WTC11 (cell line): Measurements from ENCODE around the gene TMEM239. TPM values are rescaled to one million over a fixed set of nuclear protein-coding genes. Genes with fewer than 3 reads are reported as not detected.

ENCODE experiments used
- ATAC-seq: fragments of 200-7000 bp; cut with Tn5 transposase; 2 replicates; pipeline ENCODE4 v1.10.0; 2021; ENCODE audit warnings: mild to moderate bottlenecking, moderate library complexity
- CTCF ChIA-PET: fragments of 300-600 bp; sonication (Branson Sonifier 250); formaldehyde crosslinking; loops from one replicate; lab custom pipeline; 2021; ENCODE audit warnings: antibody characterized with exemption; lab: Charles Lee
- POLR2A ChIA-PET: fragments of 350-600 bp; sonication (Branson Sonifier 250); formaldehyde crosslinking; loops from one replicate; lab custom pipeline; 2021; ENCODE audit warnings: antibody characterized with exemption; lab: Charles Lee
- DNase-seq: peaks from one replicate; pipeline ENCODE4 v3.0.0; 2021; ENCODE audit warnings: low spot score
- H3K27ac Mint-ChIP-seq: 2 replicates; pipeline ENCODE4 v1.8.0; 2021; ENCODE audit warnings: mixed read lengths
- H3K27me3 Mint-ChIP-seq: 2 replicates; pipeline ENCODE4 v1.8.0; 2021; ENCODE audit warnings: low read depth, mild to moderate bottlenecking, moderate library complexity, mixed read lengths
- H3K36me3 Mint-ChIP-seq: 2 replicates; pipeline ENCODE4 v1.8.0; 2021; ENCODE audit warnings: mixed read lengths
- H3K4me1 Mint-ChIP-seq: 2 replicates; pipeline ENCODE4 v1.8.0; 2022; ENCODE audit warnings: mixed read lengths
- H3K4me3 Mint-ChIP-seq: 2 replicates; pipeline ENCODE4 v1.8.0; 2021; ENCODE audit warnings: mild to moderate bottlenecking, moderate library complexity, mixed read lengths
- H3K9me3 Mint-ChIP-seq: 2 replicates; pipeline ENCODE4 v1.8.0; 2021; ENCODE audit warnings: mixed read lengths
- ATF1 ChIP-seq: sonication (generic); formaldehyde crosslinking; IDR thresholded peaks from 2 replicates; pipeline ENCODE4 v1.8.1; 2023; ENCODE audit warnings: mild to moderate bottlenecking, moderate library complexity, missing genetic modification reagents
- FOXJ3 ChIP-seq: sonication (generic); formaldehyde crosslinking; IDR thresholded peaks from 2 replicates; pipeline ENCODE4 v1.9.0; 2021; ENCODE audit warnings: missing genetic modification reagents, mild to moderate bottlenecking, borderline replicate concordance
- FOXP1 ChIP-seq: sonication (generic); formaldehyde crosslinking; IDR thresholded peaks from 2 replicates; pipeline ENCODE4 v1.8.0; 2022; ENCODE audit warnings: missing genetic modification reagents, mild to moderate bottlenecking, moderate library complexity, borderline replicate concordance
- NFATC4 ChIP-seq: fragments of 250-450 bp; sonication (Bioruptor Pico); IDR thresholded peaks from 2 replicates; pipeline ENCODE4 v1.9.0; 2021; ENCODE audit warnings: mild to moderate bottlenecking
- PRRX2 ChIP-seq: fragments of 250-450 bp; sonication (Bioruptor Pico); IDR thresholded peaks from 2 replicates; pipeline ENCODE4 v1.8.0; 2021; ENCODE audit warnings: mild to moderate bottlenecking
- SMAD4 ChIP-seq: sonication (generic); formaldehyde crosslinking; IDR thresholded peaks from 2 replicates; pipeline ENCODE4 v1.8.0; 2022; ENCODE audit warnings: mild to moderate bottlenecking, missing genetic modification reagents
- ZNF232 ChIP-seq: sonication (generic); formaldehyde crosslinking; IDR thresholded peaks from 2 replicates; pipeline ENCODE4 v1.8.0; 2022; ENCODE audit warnings: mild to moderate bottlenecking, missing genetic modification reagents
- ZNF416 ChIP-seq: fragments of 250-450 bp; sonication (Bioruptor Pico); IDR thresholded peaks from 2 replicates; pipeline ENCODE4 v1.9.0; 2021; ENCODE audit warnings: mild to moderate bottlenecking, inconsistent platforms
- total RNA-seq: library from RNA; stranded (reverse); gene quantifications from 3 replicates; pipeline ENCODE4 v1.2.3, GENCODE V29; 2021
- TF ChIP-seq, protein P1 (sequence below): fragments of 250-450 bp; sonication (Bioruptor Pico); IDR thresholded peaks from 2 replicates; pipeline ENCODE4 v1.9.0; 2021; ENCODE audit warnings: mild to moderate bottlenecking
- TF ChIP-seq, protein P2 (sequence below): sonication (generic); formaldehyde crosslinking; IDR thresholded peaks from 2 replicates; pipeline ENCODE4 v1.8.0; 2022; ENCODE audit warnings: mild to moderate bottlenecking, missing genetic modification reagents
- TF ChIP-seq, protein P3 (sequence below): fragments of 200-600 bp; IDR thresholded peaks from 2 replicates; pipeline ENCODE4 v1.8.0; 2022; ENCODE audit warnings: antibody characterized with exemption
- TF ChIP-seq, protein P4 (sequence below): sonication (generic); formaldehyde crosslinking; IDR thresholded peaks from 2 replicates; pipeline ENCODE4 v1.8.0; 2022; ENCODE audit warnings: mild to moderate bottlenecking, missing genetic modification reagents

Gene TMEM239
- total RNA-seq, 1 experiment from 2014 or later, result not detected

DNA sequence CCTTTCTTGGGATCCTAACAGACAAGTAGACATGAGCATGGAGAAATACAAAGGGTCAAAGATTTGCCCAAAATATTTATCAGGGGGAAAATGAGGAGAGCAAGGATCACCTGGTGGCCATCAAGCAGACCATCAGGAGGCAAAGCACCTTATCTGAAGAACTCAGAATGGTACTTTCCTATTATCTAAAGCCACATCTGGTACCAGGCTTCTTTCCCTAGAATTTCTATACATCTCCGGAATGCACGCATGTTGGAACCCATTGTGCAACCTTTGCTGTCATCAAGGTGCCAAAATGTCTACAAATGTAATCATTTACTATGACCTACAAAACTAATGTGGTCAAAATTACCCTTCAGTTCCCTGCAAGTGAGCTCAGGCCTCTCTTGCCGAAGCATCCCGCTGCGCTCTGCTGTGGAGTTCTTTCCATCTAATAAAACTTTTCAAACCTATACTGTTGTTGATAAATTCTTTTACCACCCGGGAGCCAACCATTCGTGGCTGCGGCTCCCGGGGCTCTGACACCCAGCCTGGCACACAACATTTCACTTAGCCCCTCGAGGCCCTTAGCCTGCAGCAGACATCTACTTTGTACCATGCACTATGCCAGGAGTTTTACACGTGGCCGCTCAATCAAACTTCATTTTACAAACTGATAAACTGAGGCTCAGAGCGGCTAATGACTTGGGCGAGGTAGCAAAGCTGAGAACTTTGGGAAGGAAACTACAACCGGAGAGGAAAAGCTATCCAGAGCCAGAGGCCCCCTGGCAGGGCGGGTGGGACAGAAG is 11.9 kb upstream of the TMEM239 start (continued):
- TF ChIP-seq, protein P1, sequence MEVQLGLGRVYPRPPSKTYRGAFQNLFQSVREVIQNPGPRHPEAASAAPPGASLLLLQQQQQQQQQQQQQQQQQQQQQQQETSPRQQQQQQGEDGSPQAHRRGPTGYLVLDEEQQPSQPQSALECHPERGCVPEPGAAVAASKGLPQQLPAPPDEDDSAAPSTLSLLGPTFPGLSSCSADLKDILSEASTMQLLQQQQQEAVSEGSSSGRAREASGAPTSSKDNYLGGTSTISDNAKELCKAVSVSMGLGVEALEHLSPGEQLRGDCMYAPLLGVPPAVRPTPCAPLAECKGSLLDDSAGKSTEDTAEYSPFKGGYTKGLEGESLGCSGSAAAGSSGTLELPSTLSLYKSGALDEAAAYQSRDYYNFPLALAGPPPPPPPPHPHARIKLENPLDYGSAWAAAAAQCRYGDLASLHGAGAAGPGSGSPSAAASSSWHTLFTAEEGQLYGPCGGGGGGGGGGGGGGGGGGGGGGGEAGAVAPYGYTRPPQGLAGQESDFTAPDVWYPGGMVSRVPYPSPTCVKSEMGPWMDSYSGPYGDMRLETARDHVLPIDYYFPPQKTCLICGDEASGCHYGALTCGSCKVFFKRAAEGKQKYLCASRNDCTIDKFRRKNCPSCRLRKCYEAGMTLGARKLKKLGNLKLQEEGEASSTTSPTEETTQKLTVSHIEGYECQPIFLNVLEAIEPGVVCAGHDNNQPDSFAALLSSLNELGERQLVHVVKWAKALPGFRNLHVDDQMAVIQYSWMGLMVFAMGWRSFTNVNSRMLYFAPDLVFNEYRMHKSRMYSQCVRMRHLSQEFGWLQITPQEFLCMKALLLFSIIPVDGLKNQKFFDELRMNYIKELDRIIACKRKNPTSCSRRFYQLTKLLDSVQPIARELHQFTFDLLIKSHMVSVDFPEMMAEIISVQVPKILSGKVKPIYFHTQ (CRISPR knock-in tag), result no peak
- TF ChIP-seq ZNF232 (CRISPR knock-in tag) (no peak), NFATC4 (CRISPR knock-in tag) (no peak), PRRX2 (CRISPR knock-in tag) (no peak), SMAD4 (CRISPR knock-in tag) (no peak)

DNA sequence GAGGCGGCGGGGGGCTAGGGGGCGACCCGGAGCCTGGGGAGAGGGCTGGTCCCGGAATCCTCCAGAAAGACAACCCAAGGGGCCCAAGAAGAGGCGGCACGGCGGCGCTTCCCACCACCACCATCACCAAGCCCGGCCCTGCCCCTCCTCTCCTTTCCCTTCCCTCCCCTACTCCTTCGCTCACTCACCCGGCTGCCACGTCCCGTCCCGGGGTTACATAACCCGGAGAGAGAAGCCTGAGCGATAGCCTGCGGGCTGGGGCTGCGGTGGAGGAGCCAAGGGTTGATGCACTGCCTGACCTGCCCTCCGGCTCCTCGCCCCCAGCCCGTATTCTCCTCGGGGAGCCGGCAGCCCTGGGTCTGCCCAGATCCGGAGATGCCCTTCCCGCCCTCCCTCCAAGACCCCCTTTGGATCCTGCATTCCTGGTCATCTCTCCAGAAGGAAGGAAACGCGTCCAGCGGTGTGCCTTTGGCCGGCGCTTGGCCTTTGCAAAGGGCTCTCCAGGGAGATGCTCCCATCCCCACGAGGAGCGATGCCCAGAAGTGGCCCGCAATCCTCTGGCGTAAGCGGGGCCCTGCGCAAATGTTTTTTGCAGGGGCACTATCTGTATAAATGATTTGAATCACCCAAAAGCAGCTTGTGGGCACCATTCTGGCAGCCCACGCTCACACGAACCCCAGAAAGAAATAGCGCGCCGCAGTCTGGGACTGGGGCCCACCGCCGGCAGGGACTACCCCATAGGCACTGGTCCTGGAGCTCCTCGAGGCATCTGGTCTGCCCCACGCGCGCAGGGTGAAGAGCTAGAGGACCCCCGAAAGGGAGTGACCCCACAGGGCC is 11.1 kb upstream of the TMEM239 start:
- Mint-ChIP-seq H3K36me3 (no peaks in the 10 kb centered on the region), H3K4me3 (peak overlapping the region; percentile 55), H3K27ac (no peak overlapping the region), H3K27me3 (peaks cover 93% of the 10 kb centered on the region), H3K4me1 (peaks cover 22% of the 10 kb centered on the region), H3K9me3 (0 out of 2 replicates have a peak, but pooled peaks cover 4% of the 10 kb centered on the region)
- DNase-seq (peak; percentile 49), ATAC-seq (peak; percentile 49)
- TF ChIP-seq ATF1 (CRISPR knock-in tag), result no peak
- TF ChIP-seq, protein P2, sequence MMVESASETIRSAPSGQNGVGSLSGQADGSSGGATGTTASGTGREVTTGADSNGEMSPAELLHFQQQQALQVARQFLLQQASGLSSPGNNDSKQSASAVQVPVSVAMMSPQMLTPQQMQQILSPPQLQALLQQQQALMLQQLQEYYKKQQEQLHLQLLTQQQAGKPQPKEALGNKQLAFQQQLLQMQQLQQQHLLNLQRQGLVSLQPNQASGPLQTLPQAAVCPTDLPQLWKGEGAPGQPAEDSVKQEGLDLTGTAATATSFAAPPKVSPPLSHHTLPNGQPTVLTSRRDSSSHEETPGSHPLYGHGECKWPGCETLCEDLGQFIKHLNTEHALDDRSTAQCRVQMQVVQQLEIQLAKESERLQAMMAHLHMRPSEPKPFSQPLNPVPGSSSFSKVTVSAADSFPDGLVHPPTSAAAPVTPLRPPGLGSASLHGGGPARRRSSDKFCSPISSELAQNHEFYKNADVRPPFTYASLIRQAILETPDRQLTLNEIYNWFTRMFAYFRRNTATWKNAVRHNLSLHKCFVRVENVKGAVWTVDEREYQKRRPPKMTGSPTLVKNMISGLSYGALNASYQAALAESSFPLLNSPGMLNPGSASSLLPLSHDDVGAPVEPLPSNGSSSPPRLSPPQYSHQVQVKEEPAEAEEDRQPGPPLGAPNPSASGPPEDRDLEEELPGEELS (CRISPR knock-in tag), result no peak
- TF ChIP-seq, protein P3, sequence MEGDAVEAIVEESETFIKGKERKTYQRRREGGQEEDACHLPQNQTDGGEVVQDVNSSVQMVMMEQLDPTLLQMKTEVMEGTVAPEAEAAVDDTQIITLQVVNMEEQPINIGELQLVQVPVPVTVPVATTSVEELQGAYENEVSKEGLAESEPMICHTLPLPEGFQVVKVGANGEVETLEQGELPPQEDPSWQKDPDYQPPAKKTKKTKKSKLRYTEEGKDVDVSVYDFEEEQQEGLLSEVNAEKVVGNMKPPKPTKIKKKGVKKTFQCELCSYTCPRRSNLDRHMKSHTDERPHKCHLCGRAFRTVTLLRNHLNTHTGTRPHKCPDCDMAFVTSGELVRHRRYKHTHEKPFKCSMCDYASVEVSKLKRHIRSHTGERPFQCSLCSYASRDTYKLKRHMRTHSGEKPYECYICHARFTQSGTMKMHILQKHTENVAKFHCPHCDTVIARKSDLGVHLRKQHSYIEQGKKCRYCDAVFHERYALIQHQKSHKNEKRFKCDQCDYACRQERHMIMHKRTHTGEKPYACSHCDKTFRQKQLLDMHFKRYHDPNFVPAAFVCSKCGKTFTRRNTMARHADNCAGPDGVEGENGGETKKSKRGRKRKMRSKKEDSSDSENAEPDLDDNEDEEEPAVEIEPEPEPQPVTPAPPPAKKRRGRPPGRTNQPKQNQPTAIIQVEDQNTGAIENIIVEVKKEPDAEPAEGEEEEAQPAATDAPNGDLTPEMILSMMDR, result no peak
- TF ChIP-seq ZNF416 (CRISPR knock-in tag), result no peak
- TF ChIP-seq, protein P4, sequence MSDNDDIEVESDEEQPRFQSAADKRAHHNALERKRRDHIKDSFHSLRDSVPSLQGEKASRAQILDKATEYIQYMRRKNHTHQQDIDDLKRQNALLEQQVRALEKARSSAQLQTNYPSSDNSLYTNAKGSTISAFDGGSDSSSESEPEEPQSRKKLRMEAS (CRISPR knock-in tag), result 0 out of 2 replicates have a peak, but pooled peaks have one; percentile 36
- ChIA-PET CTCF (interaction anchor here (1.0 to 1.8 kb wide), 4 partner anchors 11 to 196 kb away, joined by 3 to 7 read pairs (median 4); partner anchors contain the start of gene TMEM239), POLR2A (no interaction called here)

DNA sequence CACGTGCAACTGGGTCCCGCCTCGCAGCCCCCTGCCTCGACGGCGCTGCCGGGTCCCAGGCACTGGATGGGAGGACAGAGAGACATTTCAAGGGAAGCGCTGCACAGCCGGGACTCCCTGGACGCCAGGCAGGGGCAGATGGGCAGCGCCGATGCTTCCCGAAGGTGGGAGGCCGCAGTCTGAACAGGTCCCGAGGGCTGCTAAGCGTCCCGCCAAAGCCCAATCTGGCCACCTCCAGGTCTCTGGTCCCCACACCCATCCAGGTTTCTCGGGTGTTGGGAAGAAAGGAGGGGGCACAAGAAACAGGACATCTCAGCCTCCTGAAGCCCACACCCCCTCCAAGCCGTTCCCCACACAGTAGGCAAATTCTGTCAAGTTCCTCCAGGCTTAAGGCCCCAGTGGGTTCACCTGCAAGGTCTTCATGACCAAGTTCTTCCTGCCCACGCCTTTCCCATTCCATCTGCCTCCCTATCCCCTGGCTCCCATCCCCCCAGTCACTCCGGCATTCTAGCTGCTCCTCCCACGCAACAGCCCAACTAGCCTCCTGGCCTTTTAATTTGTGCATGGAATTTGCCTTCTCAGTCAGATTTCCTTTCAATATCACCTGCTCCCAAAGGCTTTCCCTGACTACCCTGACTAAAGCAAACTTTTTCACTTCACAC is 10.3 kb upstream of the TMEM239 start:
- H3K27ac Mint-ChIP-seq, result no peak overlapping the region
- peak overlapping the region; percentile 55 for H3K4me3 Mint-ChIP-seq
- ChIA-PET CTCF (interaction anchor here (1.0 to 1.1 kb wide), 3 partner anchors 11 to 195 kb away, joined by 3 to 5 read pairs (median 3); partner anchors contain the start of gene TMEM239), POLR2A (no interaction called here)
- peaks cover 94% of the 10 kb centered on the region for H3K27me3 Mint-ChIP-seq
- peak; percentile 15 for ATAC-seq
- H3K36me3 Mint-ChIP-seq, result no peaks in the 10 kb centered on the region
- peaks cover 4% of the 10 kb centered on the region; the same call in 1 of the 2 replicates for H3K9me3 Mint-ChIP-seq
- no peak for DNase-seq
- TF ChIP-seq FOXP1 (0 out of 2 replicates have a peak, but pooled peaks have one; percentile 32), FOXJ3 (CRISPR knock-in tag) (no peak)
- peaks cover 20% of the 10 kb centered on the region for H3K4me1 Mint-ChIP-seq
